NCI-H1930 (cell line): ENCODE measurements around the gene ZNF688.
A peak's percentile ranks its signal among the peaks of the same experiment; 100 is the strongest.
"Not testable (repeated sequence)": the region's sequence is repeated elsewhere in the genome, so short reads cannot be mapped to it uniquely, and the experiment has no call there.

Source experiments
- DNase-seq, 2 experiments: peaks; one replicate each; lab custom pipeline; 2025; lab: John Stamatoyannopoulos, UW

The ZNF688 gene

GRCh38 chr16:30571445-30572322 is at the start of gene ZNF688:
Gene ZNF688, minus strand, starts transcription at chr16:30571714. Its CDS starts 85 bp downstream, at chr16:30571629.
- DNase-seq = peak; percentile 88 to 90

GRCh38 chr16:30620169-30620568 is 48.7 kb upstream of the ZNF688 start:
- DNase-seq = no peak

- no peak for DNase-seq
Measured at GRCh38 chr16:30619638-30620037, 48.1 kb upstream of the ZNF688 start.

- no peak for DNase-seq
Measured at GRCh38 chr16:30619202-30619601, 47.7 kb upstream of the ZNF688 start.

GRCh38 chr16:30615358-30616091 is 44.0 kb upstream of the ZNF688 start:
- DNase-seq = peak in 1 of 2 experiments; percentile 65

GRCh38 chr16:30609926-30610839 is 38.7 kb upstream of the ZNF688 start, which contains the start of gene ZNF689:
Gene ZNF689, minus strand, starts transcription at chr16:30610389. Its CDS starts 348 bp downstream, at chr16:30610041.
- DNase-seq = peak; percentile 96 to 99

GRCh38 chr16:30609002-30609925 is 37.8 kb upstream of the ZNF688 start:
- no peak for DNase-seq

GRCh38 chr16:30606004-30606403 is 34.5 kb upstream of the ZNF688 start:
- DNase-seq = no peak

- no peak for DNase-seq
Measured at GRCh38 chr16:30605158-30605557, 33.6 kb upstream of the ZNF688 start.

GRCh38 chr16:30604316-30604947 is 32.9 kb upstream of the ZNF688 start:
- DNase-seq = no peak

GRCh38 chr16:30603945-30604315 is 32.4 kb upstream of the ZNF688 start:
- no peak for DNase-seq

GRCh38 chr16:30602616-30603277 is 31.2 kb upstream of the ZNF688 start:
- DNase-seq = no peak

GRCh38 chr16:30601966-30602365 is 30.5 kb upstream of the ZNF688 start:
- DNase-seq = no peak

- no peak for DNase-seq
Measured at GRCh38 chr16:30600929-30601328, 29.4 kb upstream of the ZNF688 start.

GRCh38 chr16:30600215-30600614 is 28.7 kb upstream of the ZNF688 start:
- no peak for DNase-seq

GRCh38 chr16:30592871-30593270 is 21.4 kb upstream of the ZNF688 start:
- no peak for DNase-seq

- not testable (repeated sequence) for DNase-seq
Measured at GRCh38 chr16:30590869-30591268, 19.4 kb upstream of the ZNF688 start.

GRCh38 chr16:30589582-30589981 is 18.1 kb upstream of the ZNF688 start:
- DNase-seq = not testable (repeated sequence)

GRCh38 chr16:30588651-30589050 is 17.1 kb upstream of the ZNF688 start:
- DNase-seq = no peak
